ENCODE results near the gene TMEM176B.

The TMEM176B gene

DNA sequence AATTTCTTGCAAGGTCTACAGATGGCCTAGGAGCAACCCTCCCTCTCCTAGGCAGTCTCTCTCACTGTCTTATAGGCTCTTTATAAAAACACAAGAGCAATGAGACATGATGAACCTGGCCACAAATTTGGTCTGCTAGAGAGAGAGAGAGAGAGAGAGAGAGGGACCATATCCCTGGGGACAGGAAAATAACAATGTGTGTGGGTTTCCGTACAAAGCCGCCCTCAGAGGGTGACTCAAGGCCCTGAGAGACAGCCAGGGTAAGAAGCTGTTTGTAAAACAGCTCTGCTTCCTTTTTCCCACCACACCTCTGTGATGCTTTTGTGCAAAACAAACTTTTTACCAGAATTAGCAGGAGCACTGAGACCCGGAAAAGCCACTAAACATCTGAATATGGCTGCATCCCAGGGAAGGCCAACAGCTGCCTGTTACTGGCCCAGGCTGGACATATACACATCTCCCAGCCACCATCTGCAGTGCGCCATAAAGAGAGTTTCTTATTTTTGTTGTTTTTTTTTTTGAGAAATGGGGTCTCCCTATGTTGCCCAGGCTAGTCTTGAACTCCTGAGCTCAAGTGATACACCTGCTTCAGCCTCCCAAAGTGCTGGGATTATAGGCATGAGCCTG lies 44.6 kb downstream of the TMEM176B start:
- DNase-seq, result no peak
- intact Hi-C loops (cut with DNase I), result loop anchor here (1.0 kb wide), 1 partner anchor 307 kb away; no protein-coding TSS in a partner anchor

DNA sequence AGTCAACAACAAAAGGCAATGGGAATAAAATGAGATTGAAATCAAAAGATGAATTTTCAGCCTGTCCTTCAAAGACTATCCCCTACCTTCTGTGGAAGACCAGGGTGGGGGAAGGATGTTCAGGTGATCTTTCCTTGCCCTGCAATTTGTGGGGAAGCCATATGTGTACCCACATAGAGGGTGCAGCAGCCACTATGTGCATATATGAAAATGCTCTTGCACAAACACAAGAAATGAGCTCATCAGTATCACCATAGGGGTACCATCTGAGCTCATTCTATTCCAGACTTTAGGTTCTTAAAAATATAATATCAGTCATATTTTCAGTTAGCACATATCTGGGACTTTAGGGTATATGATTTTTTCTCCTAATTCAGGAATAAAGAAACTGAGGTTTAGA lies 45.2 kb downstream of the TMEM176B start:
- DNase-seq, result no peak
- intact Hi-C loops (cut with DNase I), result no loop called here

DNA sequence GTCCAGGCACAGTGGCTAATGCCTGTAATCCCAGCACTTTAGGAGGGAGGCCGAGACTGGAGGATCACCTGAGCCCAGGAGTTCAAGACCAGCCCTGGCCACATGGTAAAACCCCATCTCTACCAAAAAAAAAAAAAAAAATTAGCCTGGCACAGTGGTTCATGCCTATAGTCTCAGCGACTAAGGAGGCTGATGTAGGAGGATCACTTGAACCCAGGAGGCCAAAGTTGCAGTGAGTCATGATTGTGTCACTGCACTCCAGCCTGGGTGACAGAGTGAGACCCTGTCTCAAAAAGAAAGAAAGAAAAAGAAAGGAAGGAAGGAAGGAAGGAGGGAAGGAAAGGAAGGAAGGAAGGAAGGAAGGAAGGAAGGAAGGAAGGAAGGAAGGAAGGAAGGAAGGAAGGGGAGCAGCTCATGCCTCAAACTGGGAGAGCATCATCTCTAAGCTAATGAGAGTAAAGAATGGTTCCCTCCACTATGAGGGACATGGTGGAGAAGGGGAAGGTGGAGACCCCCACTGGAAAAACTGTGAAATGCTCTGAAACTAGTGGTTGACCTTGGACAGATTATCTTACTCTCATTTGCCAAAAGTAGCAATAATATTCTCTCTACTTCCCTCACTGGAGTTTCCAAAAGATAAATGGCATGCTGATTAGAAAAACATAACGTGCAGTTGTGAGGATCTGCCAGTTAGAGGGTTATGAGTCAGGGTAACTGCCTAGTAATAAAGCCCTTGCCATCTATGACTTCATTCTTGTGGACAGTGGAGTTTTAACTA lies 46.1 kb downstream of the TMEM176B start:
- DNase-seq, result no peak

DNA sequence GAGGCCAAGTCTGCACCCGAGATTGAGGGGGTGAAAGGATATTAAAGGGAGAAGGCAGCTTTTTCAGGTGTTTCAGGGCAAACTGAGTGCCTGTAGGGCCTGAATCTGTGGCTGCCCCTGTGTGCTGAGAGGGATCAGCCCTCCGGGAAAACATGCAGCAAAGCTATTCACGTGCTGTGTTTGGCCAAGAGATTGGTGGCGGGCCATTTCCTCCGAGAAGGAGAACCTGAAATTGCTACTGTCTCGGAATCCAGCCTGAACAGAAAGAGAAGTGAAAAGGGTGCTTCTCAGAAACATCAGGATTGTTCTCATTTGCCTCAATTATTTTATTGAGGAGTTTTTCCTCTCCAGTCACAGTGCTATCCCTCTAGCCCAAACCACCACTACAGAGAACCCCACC lies 46.9 kb downstream of the TMEM176B start:
- no peak for DNase-seq
- intact Hi-C loops (cut with DNase I), result no loop called here

More for the DNA sequence above, 46.1 kb downstream of the TMEM176B start:
- intact Hi-C loops (cut with DNase I), result no loop called here

DNA sequence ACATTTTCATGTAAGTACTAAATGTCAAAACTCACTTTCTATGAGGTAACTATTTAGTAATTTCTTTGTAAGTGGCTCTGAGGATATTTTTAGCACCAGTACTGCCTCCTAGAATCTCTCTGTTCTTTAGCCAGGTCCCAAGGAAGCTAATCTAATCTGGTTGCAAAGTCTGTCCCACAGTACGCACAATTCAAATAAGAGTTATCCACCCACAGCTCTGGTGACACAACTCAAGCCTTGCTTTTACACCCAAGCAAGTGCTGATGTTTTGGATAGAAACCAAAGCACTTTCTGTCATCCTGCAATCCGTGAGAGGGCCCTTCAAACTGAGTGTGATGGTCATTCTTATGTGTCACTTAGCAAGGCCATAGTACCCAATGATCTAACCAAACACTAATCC lies 48.5 kb downstream of the TMEM176B start:
- no peak for DNase-seq
- intact Hi-C loops (cut with DNase I), result no loop called here

DNA sequence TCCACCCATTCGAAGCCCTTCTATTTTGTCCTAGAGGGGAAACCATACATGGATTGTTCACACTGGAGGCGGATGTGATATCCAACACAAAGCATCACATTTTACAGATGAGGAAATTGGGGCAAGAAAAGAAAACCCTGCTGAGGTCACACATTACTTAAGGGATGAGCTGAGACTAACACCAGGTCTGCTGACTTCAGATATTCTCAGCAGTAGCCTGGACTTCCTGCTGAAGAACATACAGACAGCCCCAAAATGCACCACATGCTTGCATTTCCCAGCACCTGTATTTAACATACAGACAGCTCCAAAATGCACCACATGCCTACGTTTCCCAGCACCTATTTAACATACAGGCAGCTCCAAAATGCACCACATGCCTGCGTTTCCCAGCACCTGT lies 51.8 kb downstream of the TMEM176B start:
- intact Hi-C loops (cut with DNase I), result no loop called here
- no peak for DNase-seq

DNA sequence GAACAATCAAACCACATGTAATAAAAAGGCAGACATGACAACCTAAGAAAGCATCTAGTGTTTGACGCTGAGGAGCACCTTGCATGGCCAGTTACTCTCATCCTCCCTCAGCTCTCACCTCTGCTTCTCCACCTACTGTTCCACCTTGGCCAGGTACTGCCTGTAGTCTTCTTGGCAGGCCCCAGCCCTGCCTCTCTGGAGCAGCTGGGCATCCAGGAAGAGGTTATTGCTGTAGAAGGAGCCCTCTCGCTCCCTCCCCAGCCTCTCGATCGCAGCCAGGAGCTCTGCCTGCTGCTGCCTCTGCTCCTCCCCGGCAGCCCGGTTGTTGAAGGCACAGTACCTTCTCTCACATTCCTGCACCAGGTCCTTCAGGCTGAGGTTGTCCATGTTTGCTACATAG lies 53.2 kb downstream of the TMEM176B start:
- no peak for DNase-seq
- intact Hi-C loops (cut with DNase I), result no loop called here

DNA sequence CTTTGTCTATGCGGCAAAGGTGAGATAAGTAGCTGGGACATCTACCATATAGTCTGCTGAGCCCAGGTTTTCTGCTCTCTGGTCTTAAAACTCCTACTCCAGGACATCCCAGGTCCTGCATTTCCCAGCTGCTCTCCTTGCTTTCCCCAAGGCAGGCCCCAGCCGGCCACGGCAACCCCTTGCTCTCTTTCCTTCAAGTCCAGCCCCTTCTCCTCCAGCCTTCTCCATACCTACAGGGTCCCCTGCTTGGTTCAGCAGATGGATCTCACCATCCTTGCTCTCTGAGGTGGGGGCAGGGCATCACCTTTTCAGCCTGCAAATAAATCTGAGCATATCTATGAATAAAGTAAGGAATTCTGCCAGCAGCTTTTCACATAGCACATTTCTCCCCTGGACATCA lies 54.3 kb downstream of the TMEM176B start:
- intact Hi-C loops (cut with DNase I), result no loop called here
- no peak for DNase-seq

DNA sequence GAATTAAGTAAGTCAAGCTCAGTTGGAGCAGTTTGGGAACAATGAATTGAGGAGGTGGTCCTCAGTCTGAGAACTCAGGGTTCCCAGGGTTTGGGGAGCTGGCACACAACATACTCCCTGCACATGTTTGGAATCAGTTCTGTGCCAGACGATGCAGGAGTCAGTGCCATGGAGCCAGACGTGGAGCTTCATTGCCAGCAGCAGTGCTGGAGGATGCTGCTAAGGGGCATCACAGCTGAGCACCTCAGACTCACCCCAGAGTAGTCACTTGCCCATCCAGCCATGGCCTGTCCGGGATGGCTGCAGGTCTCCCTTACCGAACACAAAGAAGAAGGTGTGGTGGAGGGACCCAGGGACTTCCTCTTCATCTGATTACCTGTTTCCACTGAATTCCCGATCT lies 55.1 kb downstream of the TMEM176B start:
- no peak for DNase-seq
- intact Hi-C loops (cut with DNase I), result no loop called here

DNA sequence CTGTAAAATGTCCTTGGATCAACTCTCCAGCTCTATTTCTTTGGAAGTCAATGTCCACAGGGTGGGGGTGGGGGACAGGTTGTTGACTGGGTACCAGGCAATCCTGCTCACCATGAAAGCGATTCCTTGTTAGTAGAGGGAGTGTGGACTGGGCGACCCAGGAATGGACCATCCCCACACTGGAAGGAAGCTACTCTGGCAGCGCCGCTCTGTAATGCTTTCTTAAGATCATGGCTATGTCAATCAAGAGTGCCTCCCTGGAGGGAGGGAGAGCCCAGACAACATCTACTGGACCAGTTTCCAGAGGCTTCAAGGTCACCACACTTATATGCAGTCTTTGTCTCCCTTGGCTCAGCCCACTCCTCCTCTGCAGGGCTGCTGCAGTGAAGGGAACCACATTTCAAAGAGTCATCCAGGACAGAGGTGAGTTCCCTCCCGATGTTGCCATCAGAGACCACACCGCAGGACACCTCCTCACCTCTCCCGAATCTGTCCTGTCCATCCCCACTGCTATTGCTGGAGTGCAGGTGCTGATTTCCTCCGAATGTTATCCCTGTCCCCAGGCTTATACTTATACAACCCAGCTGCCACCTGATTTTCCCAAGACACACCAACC lies 56.0 kb downstream of the TMEM176B start:
- intact Hi-C loops (cut with DNase I), result no loop called here
- no peak for DNase-seq

DNA sequence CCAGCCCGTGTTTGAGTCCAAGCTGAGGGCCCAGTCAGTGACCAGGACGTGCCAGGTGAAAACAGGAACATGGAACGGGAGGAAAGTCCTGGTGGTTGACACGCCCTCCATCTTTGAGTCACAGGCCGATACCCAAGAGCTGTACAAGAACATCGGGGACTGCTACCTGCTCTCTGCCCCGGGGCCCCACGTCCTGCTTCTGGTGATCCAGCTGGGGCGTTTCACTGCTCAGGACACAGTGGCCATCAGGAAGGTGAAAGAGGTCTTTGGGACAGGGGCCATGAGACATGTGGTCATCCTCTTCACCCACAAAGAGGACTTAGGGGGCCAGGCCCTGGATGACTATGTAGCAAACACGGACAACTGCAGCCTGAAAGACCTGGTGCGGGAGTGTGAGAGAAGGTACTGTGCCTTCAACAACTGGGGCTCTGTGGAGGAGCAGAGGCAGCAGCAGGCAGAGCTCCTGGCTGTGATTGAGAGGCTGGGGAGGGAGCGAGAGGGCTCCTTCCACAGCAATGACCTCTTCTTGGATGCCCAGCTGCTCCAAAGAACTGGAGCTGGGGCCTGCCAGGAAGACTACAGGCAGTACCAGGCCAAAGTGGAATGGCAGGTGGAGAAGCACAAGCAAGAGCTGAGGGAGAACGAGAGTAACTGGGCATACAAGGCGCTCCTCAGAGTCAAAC lies 57.7 kb downstream of the TMEM176B start:
- no peak for DNase-seq
- intact Hi-C loops (cut with DNase I), result no loop called here
